COLO668 (cell line): ENCODE data around the gene KCNK3.

Experiments
- DNase-seq: peaks from one replicate; lab custom pipeline; 2025; ENCODE audit not compliant: unreplicated experiment; lab: John Stamatoyannopoulos, UW

The KCNK3 gene

DNA sequence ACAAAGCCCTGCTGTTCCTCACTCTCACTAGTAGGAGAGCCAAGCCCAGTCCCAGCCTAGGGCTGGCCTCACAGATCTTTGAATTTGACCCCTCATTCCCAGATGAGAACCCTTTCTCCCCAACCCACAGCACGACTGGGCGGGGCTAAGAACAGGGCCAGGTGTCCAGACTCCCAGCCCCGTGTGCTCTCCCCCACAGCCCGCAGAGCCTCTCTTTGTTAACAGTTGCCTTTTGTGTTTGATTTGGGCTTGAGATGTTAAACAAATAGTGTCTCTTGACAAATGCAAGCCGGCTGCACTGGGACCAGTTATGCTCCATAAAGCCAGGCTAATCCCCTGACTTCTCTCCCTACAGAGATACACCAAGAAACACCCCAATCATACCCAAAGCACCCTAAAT, 4.7 kb upstream of the KCNK3 start:
- peak; percentile 95 for DNase-seq

DNA sequence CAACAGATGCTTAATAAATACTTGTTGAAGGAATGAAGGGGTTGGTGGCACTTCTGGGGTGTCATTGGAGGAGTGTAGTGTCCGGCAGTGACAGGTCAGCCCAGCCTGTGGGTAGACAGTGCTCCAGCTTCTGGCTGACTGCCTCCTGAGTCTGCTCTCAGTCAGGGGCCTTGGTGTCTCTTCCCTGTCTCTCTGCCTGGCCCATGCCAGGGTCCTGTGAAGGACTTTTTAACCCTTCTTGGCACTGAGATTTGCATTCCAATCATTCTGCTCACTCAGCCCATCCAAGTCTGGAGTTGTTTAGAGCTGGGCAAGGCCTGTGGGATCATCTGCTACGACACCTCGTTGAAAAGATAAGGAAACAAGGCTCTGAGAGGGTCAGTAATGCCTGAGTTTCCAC, 1.4 kb upstream of the KCNK3 start:
- DNase-seq = no peak

DNA sequence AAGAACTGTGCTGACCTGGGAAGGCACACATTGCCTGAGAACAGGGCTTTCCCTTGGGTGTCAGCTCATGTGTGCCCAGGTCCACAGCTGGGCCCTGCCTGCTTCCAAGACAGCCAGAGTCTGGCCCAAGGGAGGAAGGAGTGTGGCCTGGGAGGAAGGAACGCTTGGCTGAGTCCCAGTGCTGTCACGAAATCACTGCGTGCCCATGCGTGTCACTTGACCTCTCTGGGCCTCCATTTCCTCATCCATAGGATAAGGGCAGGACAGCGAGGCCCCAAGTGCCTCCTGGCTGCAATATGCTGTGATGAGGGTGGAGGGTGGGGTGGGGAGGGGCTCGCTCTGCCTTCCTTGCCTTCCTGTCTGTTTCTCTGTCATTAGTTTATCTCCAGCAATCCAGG, 642 bp upstream of the KCNK3 start:
- no peak for DNase-seq

DNA sequence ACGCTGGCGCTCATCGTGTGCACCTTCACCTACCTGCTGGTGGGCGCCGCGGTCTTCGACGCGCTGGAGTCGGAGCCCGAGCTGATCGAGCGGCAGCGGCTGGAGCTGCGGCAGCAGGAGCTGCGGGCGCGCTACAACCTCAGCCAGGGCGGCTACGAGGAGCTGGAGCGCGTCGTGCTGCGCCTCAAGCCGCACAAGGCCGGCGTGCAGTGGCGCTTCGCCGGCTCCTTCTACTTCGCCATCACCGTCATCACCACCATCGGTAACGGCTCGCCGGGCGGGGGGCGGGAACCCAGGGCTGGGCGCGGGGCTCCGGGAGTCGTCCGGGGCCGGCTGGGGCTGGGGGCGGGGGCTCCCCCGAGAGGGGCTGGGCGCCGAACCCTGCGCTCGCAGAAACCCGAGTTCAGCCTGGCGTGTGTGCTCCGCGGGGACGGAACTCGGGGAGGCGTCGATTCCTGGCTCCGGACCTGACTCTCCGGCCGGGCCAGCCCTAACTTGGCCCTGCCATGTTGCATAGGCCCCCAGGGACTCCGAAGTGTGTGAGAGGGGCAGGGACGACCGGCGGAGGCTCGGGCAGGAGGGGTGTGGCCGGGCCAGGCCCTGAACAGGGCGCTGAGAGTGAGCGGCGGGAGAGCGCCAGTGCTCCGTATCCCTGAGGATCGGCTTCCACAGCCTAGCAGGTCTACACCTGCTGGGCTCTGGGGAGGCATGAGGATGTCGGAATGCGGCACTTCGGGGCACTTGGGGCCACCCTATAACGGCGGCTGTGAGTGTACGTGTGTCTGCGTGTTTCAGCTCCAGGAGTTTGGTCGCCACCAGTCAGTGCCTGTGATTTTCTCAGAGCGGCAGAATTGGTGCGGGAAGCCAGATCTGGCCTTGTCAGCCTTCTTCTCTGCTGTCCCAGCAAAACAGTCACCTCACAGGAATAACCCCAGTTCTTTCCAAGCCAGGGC, 651 bp downstream of the KCNK3 start:
- DNase-seq = peak; percentile 69

DNA sequence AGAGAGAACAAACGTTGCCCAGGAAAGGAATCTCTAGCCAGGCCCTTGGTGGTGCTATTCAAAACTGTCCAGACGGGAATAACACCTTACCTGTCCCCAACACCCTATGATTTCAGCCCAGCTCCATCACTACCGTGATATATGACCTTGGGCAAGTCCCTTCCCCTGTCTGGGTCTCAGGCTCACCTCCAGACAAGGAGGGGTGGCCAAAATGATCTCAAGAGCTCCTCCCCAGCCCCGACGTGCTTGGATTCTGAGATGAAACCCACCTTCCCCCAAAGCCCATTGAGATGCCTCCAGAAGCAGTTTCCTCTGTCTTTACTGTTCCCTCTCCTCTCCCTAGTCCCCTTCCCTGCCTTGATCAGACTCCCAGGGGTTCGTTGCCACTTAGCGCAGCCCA, 1.5 kb downstream of the KCNK3 start:
- no peak for DNase-seq

DNA sequence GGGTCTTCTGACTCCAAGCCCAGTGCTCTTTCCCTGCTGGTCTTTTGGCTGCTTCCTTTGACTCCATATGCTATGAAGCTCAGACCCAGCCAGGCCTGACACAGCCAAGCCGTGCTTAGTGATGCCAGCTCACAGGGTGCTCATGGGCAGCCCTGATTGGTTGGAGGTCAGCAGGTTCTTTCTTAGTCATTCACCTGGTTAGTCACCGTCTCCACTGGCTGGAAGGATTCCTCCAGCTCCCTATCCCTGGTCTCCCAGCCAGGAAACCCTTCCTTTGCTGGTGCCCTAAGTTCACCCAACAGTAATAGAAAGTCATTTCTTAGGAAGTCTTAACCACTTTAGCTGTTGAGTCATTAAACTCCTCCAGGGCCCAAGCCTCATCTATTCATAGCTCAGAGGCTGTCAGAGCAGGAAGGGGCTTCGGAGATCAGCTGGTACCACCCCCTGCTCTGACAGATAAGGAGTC, 3.9 kb downstream of the KCNK3 start:
- DNase-seq = no peak

DNA sequence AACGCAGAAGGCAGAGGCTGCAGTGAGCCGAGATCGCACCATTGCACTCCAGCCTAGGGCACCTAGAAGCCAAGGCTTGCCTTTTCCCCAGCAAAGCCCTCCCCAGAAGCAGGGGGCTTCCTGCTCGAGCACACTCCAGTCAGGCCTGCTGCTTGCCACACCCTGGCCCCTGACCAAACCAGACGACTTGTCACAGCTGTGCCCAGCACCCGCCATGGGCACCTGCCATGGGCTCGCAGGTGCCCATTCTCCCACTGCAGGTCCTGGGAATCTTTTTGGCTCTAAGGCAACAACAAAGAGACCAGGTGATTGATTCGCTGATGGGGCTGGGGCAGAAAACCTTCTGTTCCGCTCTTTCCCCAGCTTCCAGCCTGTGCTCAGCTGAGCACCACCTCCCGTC, 4.9 kb downstream of the KCNK3 start:
- DNase-seq = no peak

DNA sequence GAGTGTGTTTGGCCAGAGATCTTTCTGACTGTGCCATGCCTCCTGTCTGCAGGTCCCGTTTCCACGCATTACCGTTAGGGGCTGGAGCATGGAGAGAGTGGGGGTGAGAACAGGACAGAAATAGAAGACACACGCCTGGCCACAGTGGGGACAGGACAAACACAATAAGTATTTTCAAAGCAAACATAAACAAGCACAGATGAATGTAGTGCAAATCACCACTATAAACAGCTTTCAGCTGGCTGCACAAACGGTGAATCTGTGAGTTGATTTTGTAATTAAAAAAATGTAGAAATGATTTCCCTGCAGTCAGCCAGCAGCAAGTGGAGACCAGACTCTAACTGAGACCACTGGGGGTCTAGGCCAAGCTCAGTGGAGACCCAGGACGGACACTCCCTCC, 6.8 kb downstream of the KCNK3 start:
- no peak for DNase-seq

DNA sequence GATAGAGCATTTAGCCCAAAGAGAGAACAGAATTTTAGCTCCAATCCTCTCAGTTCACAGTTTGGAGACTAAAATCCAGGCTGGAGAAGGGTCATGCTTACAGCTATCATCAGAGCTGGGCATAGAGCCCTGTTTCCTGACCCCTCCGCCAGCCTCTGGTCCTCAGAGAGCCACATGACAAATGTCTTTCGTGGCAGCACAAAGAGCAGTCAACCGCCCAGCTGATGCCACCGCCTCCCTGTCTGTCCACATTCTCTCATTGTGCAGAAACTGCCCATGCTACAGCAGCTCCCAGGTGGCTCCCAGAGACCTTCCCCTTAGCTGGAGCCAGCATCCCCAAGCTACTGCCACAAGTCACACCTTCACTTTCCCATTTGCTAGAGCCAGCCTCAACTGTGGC, 7.6 kb downstream of the KCNK3 start:
- DNase-seq = no peak

DNA sequence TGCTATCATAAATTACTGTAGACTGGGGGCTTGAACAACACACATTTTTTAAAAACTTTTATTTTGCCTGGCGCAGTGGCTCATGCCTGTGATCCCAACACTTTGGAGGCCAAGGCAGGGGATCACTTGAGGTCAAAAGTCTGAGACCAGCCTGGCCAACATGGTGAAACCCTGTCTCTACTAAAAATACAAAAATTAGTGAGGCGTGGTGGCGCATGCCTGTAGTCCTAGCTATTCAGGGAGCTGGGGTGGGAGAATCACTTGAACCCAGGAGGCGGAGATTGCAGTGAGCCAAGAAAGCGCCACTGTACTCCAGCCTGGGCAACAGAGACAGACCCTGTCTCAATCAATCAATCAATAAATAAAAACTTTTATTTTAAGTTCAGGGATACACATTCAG, 9.1 kb downstream of the KCNK3 start:
- DNase-seq = no peak

DNA sequence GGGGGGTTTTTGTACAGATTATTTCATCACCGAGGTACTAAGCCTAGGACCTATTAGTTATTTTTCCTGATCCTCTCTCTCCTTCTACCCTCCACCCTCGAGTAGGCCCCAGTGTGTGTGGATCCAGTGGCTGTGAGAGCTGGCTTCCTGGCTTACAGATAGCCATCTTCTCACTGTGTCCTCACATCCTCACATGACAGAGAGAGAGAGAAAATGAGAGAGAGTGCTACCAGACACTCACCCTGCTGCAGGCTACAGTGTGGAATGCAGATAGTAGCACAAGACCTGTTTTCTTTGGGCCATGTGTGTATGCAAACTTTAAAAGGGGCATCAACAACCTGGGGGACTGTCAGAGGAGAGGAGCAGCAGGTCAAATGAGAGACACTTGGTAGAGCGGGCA, 9.5 kb downstream of the KCNK3 start:
- no peak for DNase-seq

DNA sequence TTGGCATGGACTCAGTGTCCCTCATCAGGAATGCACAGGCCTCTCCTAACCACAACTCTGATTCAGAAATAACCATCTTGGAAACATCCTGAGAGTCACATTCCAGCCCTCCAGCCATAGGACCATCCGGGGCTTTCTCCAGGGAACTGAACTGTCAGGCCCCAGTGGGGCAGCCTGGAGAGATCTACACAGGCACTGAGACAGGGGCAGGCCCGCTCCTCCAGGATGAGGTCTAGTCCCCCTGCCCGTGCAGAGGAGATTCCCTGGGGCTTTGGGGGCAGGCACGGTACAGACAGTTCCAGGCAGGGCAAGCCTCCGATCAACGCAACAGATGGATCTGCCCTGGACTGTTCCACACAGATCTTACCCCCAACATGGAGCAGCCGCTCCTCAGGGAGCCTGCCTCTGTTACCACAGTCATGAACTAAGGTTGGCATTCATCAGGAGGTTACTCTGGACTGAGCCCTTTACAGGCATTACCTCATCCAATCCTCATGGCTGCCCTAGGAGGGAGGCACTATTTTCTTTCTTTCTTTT, 12.0 kb downstream of the KCNK3 start:
- DNase-seq = no peak

DNA sequence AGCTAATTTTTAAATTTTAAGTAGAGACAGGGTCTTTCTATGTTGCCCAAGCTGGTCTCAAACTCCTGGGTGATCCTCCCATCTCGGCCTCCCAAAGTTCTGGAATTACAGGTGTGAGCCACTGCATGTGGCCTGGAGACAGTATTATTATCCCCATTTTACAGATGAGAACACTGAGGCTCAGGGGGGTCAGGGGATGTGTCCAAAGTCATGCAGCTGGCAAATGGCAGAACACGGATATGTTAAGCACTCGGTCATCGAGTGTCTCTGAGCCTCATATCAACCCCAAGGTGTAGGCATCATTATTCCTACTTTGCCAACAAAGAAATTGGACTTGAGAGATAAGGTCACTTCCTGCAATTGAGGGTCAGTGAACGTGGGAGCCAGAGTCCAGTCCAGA, 12.6 kb downstream of the KCNK3 start:
- DNase-seq = no peak

DNA sequence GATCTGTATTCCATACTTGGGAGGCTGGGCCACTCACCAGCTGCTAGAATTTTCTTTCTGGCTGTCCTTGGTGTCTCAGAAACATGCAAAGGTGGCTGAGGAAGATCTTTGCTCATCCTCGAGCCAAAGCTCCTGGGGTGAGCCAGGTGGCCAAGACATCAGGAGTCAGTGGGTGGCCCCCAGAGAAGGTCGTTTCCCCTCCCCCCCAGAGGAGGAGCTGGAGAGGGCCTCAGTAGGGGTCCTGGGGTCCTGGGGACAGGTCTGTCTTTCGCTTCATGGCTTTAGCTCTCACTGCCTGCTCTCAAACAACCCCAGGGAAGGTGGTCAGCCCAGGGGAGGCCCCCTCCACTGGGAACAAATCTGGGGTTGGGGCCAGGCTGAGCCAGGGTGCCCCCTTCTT, 13.6 kb downstream of the KCNK3 start:
- no peak for DNase-seq

DNA sequence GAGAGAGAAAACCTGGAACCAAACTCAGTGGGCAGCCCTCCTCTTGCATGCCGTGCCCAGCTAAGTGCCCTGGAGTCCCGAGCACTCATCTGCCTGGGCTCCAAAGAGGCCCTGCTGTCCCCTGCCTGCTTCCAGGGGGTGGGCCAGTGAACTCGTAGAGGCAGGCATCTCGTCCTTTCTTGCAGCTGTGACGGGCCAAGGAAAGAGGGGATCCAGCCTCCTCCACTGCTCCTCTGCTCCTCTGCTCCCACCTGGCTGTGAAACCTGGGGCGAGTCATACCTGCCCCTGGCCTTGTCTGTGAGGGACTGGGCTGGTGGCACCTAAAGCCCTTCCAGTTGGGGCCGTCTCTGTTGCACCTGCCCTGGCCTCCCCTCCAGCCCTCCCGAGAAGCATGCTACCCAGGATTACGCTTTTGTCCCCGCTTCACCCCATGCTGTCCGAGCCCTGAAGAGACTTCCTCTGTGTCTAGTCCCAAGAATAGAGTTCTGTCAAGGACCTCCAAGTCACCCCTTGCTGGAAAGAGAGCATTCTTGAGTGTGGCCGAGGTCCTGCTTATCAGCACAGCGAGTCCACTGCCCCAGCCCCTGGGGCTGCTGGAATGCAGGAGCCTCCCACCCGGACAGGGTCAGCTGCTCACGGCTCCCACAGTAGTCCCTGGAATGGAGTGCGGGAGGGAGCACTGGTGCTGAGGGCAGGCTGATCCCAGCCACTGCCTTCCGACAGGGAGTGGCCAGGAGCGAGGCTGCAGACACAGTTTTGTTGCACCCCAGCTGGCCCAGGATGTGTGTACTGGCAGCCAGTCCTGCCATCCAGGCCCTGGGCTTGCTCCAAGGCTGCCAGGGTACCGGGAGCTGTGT, 14.3 kb downstream of the KCNK3 start:
- DNase-seq = no peak

DNA sequence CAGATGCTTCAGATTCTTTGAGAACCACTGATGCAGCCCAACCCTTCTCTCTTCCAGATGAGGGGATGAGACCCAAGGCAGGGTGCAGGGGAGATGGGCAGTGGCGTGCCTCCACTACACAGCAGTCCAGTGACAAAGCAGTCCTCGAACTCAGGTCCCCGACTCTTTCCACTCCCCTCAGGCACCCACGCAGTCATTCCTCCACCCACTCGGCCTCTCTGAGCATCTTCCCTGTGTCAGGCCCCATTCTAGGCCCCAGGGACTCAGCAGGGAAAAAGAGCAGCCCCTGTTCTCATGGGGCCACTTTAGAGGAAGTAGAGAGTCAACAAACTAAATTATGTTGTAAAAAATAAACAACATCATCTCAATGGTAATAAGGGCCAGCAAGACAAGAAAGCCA, 15.2 kb downstream of the KCNK3 start:
- no peak for DNase-seq

DNA sequence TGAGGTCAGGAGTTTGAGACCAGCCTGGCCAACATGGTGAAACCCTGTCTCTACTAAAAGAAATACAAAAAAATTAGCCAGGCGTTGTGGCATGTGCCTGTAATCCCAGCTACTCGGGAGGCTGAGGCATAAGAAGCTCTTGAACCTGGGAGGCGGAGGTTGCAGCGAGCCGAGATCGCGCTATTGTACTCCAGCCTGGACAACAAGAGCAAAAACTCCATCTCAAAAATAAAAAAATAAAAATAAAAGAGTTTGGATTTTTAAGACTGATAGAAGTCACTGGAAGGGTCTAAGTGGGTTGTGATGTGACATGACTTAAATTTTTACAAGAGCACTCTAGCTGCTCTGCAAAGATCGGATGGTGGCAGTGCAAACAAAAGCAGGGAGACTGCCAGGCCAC, 15.9 kb downstream of the KCNK3 start:
- DNase-seq = no peak

DNA sequence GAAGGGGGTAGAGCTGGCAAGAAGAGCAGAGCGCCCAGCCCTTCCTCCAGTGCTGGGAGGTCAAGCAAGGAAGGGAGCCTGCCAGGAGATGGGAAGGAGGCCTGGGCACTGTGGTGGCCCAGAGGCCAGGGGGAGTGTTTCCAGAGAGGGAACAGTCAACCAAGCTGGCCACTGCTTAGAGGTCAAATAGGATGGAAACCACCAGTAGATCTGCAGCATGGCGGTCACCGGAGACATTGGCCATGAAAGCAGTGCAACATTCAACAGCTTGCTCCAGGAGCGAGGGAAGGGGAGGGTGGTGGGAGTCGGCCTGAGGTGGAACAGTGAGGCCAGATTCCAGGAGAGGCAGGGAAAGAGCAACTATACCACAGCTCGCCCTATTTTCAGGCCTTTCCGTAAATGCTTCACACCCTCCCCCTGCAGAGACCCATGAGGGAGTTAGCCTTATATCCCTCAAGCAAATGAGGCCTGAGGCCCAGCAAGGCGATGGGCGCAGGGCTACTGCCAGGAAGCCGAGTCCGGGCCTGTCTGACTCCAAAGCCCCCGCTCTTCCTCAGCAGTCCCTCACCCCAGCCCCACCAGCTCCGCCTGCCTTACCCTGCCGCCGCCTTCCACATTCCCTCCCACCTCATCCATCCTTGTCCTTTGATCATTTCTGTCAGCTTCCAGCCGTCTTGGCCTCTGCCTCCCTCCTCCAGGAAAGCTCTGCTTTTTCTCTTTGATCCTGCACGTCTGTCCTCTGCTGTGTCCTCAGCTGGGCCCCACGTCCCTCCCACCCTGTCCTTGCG, 17.0 kb downstream of the KCNK3 start:
- no peak for DNase-seq

DNA sequence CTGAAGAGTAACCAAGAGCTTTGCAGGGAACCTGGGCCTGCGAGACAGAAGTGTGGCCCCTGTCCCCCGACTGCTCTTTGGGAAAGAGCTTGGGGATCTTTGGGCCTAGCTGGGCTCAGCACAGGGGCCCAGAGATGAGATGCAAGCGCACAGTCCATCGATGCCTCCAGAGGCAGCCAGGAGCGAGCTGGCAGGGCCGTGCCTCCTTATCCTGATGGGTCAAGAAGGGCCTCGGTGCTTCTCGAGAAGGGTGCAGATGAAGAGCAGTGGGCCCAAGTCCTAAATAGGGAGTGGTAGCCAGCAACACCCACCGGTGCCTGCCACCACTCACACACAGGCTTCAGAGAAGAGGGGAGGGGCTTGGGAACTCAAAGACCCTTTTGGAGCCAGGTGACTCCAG, 17.6 kb downstream of the KCNK3 start:
- no peak for DNase-seq

DNA sequence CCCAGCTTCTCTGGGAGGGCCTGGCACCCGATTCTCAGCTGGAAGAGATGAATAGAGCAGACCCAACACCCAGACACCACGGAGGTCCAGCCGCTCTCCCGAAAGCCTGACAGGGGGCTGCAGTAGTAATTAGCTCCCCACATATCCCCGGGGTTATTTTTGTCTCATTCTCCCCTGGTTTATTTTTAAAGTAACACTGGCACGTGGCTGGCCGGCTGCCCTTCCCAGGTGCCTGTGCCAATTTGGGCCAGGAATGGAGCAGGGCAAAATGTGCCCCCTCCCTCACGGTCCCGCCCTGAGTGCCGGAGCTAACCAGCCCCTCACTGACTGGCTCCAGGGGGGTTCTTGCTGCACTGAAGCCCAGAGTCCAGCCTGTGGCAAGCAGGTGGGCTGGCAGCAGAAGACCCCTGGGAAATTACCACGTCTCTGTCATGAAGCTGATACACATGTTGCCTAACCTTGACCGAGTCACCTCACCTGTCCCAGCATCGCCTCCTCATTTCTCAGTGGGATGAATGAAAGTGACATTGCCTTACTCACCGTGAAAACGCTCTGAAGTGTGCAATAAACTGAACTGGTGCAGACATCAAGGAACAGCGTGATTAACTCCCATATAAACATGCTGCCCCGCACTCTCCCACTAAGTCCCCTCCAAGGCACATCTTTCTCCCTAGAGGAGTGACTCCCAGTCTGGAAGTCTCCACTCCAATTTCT, 18.4 kb downstream of the KCNK3 start:
- no peak for DNase-seq
